Measurements from ENCODE around the gene TMEM61. TPM values are rescaled to one million over a fixed set of nuclear protein-coding genes. Genes with fewer than 3 reads are reported as not detected.

TMEM61 gene
- total and polyA plus RNA-seq, 2 experiments from 2014 or later, result 0.22 to 0.90 TPM

GRCh38 chr1:55010194-55010886 is 29.9 kb downstream of the TMEM61 start:
- no peaks in the 10 kb centered on the region for H3K79me2 ChIP-seq
- DNase-seq (ENCODE audit: low spot score), result no peak
- TF ChIP-seq CTCF (IDR thresholded peaks at IDR 0.05; ENCODE audit: poor library complexity), result no peak
- no peak for TF ChIP-seq EZH2phosphoT487 (IDR thresholded peaks at IDR 0.05; ENCODE audit: low read depth, severe bottlenecking, unreplicated experiment)

GRCh38 chr1:55010887-55011217 is 30.4 kb downstream of the TMEM61 start:
- 80% methylated on average over 7 of the region's 7 CpGs for WGBS (ENCODE audit: low lambda C conversion rate, missing lambda C conversion rate)
- Histone ChIP-seq H4K20me1 (ENCODE audit: insufficient read depth, poor library complexity, severe bottlenecking) (no peaks in the 10 kb centered on the region), H2AFZ (no peak overlapping the region), H3K9me2 (replicated peaks; ENCODE audit: insufficient read depth) (no peaks in the 10 kb centered on the region), H3K27ac (no peak overlapping the region), H3K79me2 (no peaks in the 10 kb centered on the region), H3K4me1 (ENCODE audit: insufficient read depth) (no peaks in the 10 kb centered on the region), H3K4me3 (no peak overlapping the region), H3K36me3 (replicated peaks; ENCODE audit: insufficient read depth, low read depth) (no peaks in the 10 kb centered on the region), H3K9me3 (ENCODE audit: low read depth) (no peaks in the 10 kb centered on the region), H3K27me3 (no peaks in the 10 kb centered on the region), H3K4me2 (no peak overlapping the region)
- DNase-seq (ENCODE audit: low spot score), result no peak
- no peak for TF ChIP-seq EZH2 (IDR thresholded peaks at IDR 0.05; ENCODE audit: borderline replicate concordance)
- TF ChIP-seq CTCF (IDR thresholded peaks at IDR 0.05; ENCODE audit: poor library complexity), result no peak
- no peak for TF ChIP-seq EZH2phosphoT487 (IDR thresholded peaks at IDR 0.05; ENCODE audit: low read depth, severe bottlenecking, unreplicated experiment)

More at GRCh38 chr1:55010194-55010886, 29.9 kb downstream of the TMEM61 start:
- H3K9me3 ChIP-seq (ENCODE audit: low read depth), result no peaks in the 10 kb centered on the region
- H3K27me3 ChIP-seq, result no peaks in the 10 kb centered on the region
- 88% methylated on average over 9 of the region's 9 CpGs for WGBS (ENCODE audit: low lambda C conversion rate, missing lambda C conversion rate)
- H4K20me1 ChIP-seq (ENCODE audit: insufficient read depth, poor library complexity, severe bottlenecking), result no peaks in the 10 kb centered on the region
- no peak overlapping the region for H3K27ac ChIP-seq
- no peaks in the 10 kb centered on the region for H3K9me2 ChIP-seq (replicated peaks; ENCODE audit: insufficient read depth)
- H3K4me1 ChIP-seq (ENCODE audit: insufficient read depth), result no peaks in the 10 kb centered on the region
- no peaks in the 10 kb centered on the region for H3K36me3 ChIP-seq (replicated peaks; ENCODE audit: insufficient read depth, low read depth)
- no peak overlapping the region for H2AFZ ChIP-seq
- H3K4me3 ChIP-seq, result no peak overlapping the region
- no peak overlapping the region for H3K4me2 ChIP-seq

- TF ChIP-seq EZH2phosphoT487 (IDR thresholded peaks at IDR 0.05; ENCODE audit: low read depth, severe bottlenecking, unreplicated experiment) (no peak), CTCF (IDR thresholded peaks at IDR 0.05; ENCODE audit: poor library complexity) (no peak), EZH2 (IDR thresholded peaks at IDR 0.05; ENCODE audit: borderline replicate concordance) (no peak)
- no peak overlapping the region for H2AFZ ChIP-seq
- H3K27ac ChIP-seq, result no peak overlapping the region
- no peak overlapping the region for H3K4me2 ChIP-seq
- H3K27me3 ChIP-seq, result no peaks in the 10 kb centered on the region
- no peaks in the 10 kb centered on the region for H3K36me3 ChIP-seq (replicated peaks; ENCODE audit: insufficient read depth, low read depth)
- no peaks in the 10 kb centered on the region for H3K79me2 ChIP-seq
- no peaks in the 10 kb centered on the region for H3K4me1 ChIP-seq (ENCODE audit: insufficient read depth)
- 80% methylated on average over 1 of the region's 1 CpG for WGBS (ENCODE audit: low lambda C conversion rate, missing lambda C conversion rate)
- H4K20me1 ChIP-seq (ENCODE audit: insufficient read depth, poor library complexity, severe bottlenecking), result no peaks in the 10 kb centered on the region
- DNase-seq (ENCODE audit: low spot score), result no peak
- H3K9me3 ChIP-seq (ENCODE audit: low read depth), result no peaks in the 10 kb centered on the region
- no peaks in the 10 kb centered on the region for H3K9me2 ChIP-seq (replicated peaks; ENCODE audit: insufficient read depth)
- no peak overlapping the region for H3K4me3 ChIP-seq
These were observed 32.2 kb downstream of the TMEM61 start for GRCh38 chr1:55012661-55013060.

Data from hepatocyte (in vitro differentiated cells).